K562 (cell line): ENCODE results near the gene LYPLA2. TPM values are rescaled to one million over a fixed set of nuclear protein-coding genes. Genes with fewer than 3 reads are reported as not detected.
A peak's percentile ranks its signal among the peaks of the same experiment; 100 is the strongest.

Experiments
- ATAC-seq: fragments of 200-7000 bp; cut with Tn5 transposase; 3 replicates; pipeline ENCODE4 v1.9.1; 2020; ENCODE audit warnings: moderate library complexity
- BruUV-seq: library from RNA; stranded (reverse); fragments of 400-500 nt; replicated peaks from 2 replicates; lab custom pipeline; 2021; lab: Mats Ljungman, UMichigan
- CTCF ChIA-PET: fragments of 300-600 bp; formaldehyde crosslinking; extraction: SDS; loops from one replicate; lab custom pipeline; 2021; ENCODE audit warnings: low intra/inter-chr PET ratio; lab: Yijun Ruan, JAX
- POLR2A ChIA-PET: fragments of 300-600, 350-650 bp; sonication (Branson Sonifier 250); formaldehyde crosslinking; extraction: SDS; loops from one replicate; lab custom pipeline; 2021; ENCODE audit warnings: antibody characterized with exemption, inconsistent platforms; lab: Yijun Ruan, JAX
- DNase-seq, 4 experiments: peaks; one replicate each; pipeline versions ENCODE4 v3.0.0 to v3.0.0-alpha.2; 2011 to 2018; ENCODE audit warnings: low spot score in 3 of 4, mixed read lengths in 3 of 4; ENCODE audit errors: extremely low read depth in 1 of 4
- FAIRE-seq: peaks from 2 replicates; lab custom pipeline; 2011; peaks lifted over from hg19 to GRCh38; lab: Jason Lieb, UNC
- H2AFZ ChIP-seq: 2 replicates; pipeline ENCODE4 v1.6.0; 2011; ENCODE audit warnings: low read depth, low read length, control low read depth, inconsistent platforms
- H3K27ac ChIP-seq: fragments of 200-600 bp; 3 replicates; pipeline ENCODE4 v1.8.0; 2011; ENCODE audit warnings: low read depth, mild to moderate bottlenecking, control low read depth, inconsistent platforms, low read length, moderate library complexity, mixed read lengths; ENCODE audit errors: extremely low read depth
- H3K27me3 ChIP-seq, 2 experiments: fragments of 300-600 bp in 1 of 2; 2 replicates in 1 of 2; 3 replicates in 1 of 2; pipeline versions ENCODE4 v1.6.0 to v1.8.0; 2011; ENCODE audit warnings: inconsistent platforms in 2 of 2, low read length in 2 of 2, mild to moderate bottlenecking in 1 of 2, mixed read lengths in 1 of 2, moderate library complexity in 1 of 2; ENCODE audit not compliant: control insufficient read depth in 2 of 2, insufficient read depth in 2 of 2
- H3K36me3 ChIP-seq: fragments of 300-600 bp; 3 replicates; pipeline ENCODE4 v1.8.0; 2011; ENCODE audit warnings: mild to moderate bottlenecking, low read length, inconsistent platforms; ENCODE audit not compliant: control insufficient read depth, insufficient read depth
- H3K4me1 ChIP-seq, 2 experiments: fragments of 200-600 bp in 1 of 2; replicated peaks in 1 of 2; 2 replicates in 1 of 2; 3 replicates in 1 of 2; pipeline versions ENCODE4 v1.5.1 to v1.8.0; 2011; ENCODE audit warnings: inconsistent platforms in 2 of 2, low read length in 2 of 2, mild to moderate bottlenecking in 1 of 2, mixed read lengths in 1 of 2, moderate library complexity in 1 of 2; ENCODE audit not compliant: control insufficient read depth in 2 of 2, insufficient read depth in 2 of 2
- H3K4me2 ChIP-seq: 2 replicates; pipeline ENCODE4 v1.6.1; 2011; ENCODE audit warnings: low read length, control low read depth, inconsistent platforms, mixed read lengths; ENCODE audit not compliant: insufficient read depth
- H3K4me3 ChIP-seq: fragments of 200-600 bp; sonication (generic), shearing (Covaris generic); 2 replicates; pipeline ENCODE4 v1.5.1; 2016; ENCODE audit warnings: control low read depth, inconsistent platforms
- H3K79me2 ChIP-seq: fragments of 200-600 bp; 3 replicates; pipeline ENCODE4 v1.8.0; 2011; ENCODE audit warnings: low read length, inconsistent platforms; ENCODE audit not compliant: control insufficient read depth, insufficient read depth
- H3K9ac ChIP-seq, 2 experiments: 2 replicates each; pipeline versions ENCODE4 v1.6.0 to v1.6.1; 2011; ENCODE audit warnings: low read depth in 2 of 2, low read length in 2 of 2, control low read depth in 1 of 2, inconsistent platforms in 1 of 2, mild to moderate bottlenecking in 1 of 2, mixed read lengths in 1 of 2; ENCODE audit not compliant: insufficient read depth in 1 of 2
- H3K9me1 ChIP-seq: one replicate; pipeline ENCODE4 v1.6.0; 2011; ENCODE audit warnings: inconsistent platforms, mild to moderate bottlenecking, low read length, moderate library complexity; ENCODE audit not compliant: control insufficient read depth, insufficient read depth
- H3K9me3 ChIP-seq: replicated peaks from 2 replicates; pipeline ENCODE4 v1.5.1; 2011; ENCODE audit warnings: low read depth, low read length, inconsistent platforms; ENCODE audit not compliant: control insufficient read depth, insufficient read depth
- H4K20me1 ChIP-seq: replicated peaks from 2 replicates; pipeline ENCODE4 v1.6.1; 2011; ENCODE audit warnings: low read length, inconsistent platforms, mixed read lengths; ENCODE audit not compliant: control insufficient read depth, insufficient read depth
- C11orf30 ChIP-seq: fragments of 450-650 bp; IDR thresholded peaks from 2 replicates; pipeline ENCODE4 v1.6.1; 2016; ENCODE audit warnings: low read depth, mild to moderate bottlenecking
- CCNT2 ChIP-seq: IDR thresholded peaks from 2 replicates; pipeline ENCODE4 v1.6.1; 2011; ENCODE audit warnings: borderline replicate concordance, low read depth, mild to moderate bottlenecking, moderate library complexity, mixed read lengths, low read length; ENCODE audit not compliant: insufficient read length; ENCODE audit errors: extremely low read depth
- ELF2 ChIP-seq: fragments of 250-450 bp; sonication (Bioruptor Pico); IDR thresholded peaks from 2 replicates; pipeline ENCODE4 v1.5.0; 2021; ENCODE audit warnings: mild to moderate bottlenecking
- ERF ChIP-seq: fragments of 450-650 bp; formaldehyde crosslinking; IDR thresholded peaks from 2 replicates; pipeline ENCODE4 v1.4.0; 2020; ENCODE audit warnings: mild to moderate bottlenecking, mixed read lengths
- GTF2F1 ChIP-seq: IDR thresholded peaks from 2 replicates; pipeline ENCODE4 v1.6.1; 2011; ENCODE audit warnings: low read depth, low read length, improper control_type of control experiment
- HLTF ChIP-seq: fragments of 450-650 bp; IDR thresholded peaks from 2 replicates; pipeline ENCODE4 v1.6.1; 2016
- MBD1 ChIP-seq: fragments of 250-450 bp; sonication (Bioruptor Pico); IDR thresholded peaks from 2 replicates; pipeline ENCODE4 v1.8.0; 2022; ENCODE audit warnings: inconsistent platforms
- NCOR1 ChIP-seq: fragments of 450-650 bp; IDR thresholded peaks from 2 replicates; pipeline ENCODE4 v1.6.1; 2016; ENCODE audit warnings: mild to moderate bottlenecking, moderate library complexity
- NFATC3 ChIP-seq: fragments of 450-650 bp; IDR thresholded peaks from 2 replicates; pipeline ENCODE4 v1.6.1; 2017; ENCODE audit warnings: mild to moderate bottlenecking
- PPARD ChIP-seq: fragments of 250-450 bp; sonication (Bioruptor Pico); IDR thresholded peaks from 2 replicates; pipeline ENCODE4 v1.8.0; 2022; ENCODE audit warnings: inconsistent platforms, mild to moderate bottlenecking, moderate library complexity
- TBL1XR1 ChIP-seq, 2 experiments: IDR thresholded peaks; 2 replicates each; pipeline ENCODE4 v1.6.1; 2012; ENCODE audit warnings: improper control_type of control experiment in 2 of 2, low read length in 2 of 2, mild to moderate bottlenecking in 1 of 2
- TRIM28 ChIP-seq: fragments of 450-650 bp; IDR thresholded peaks from 2 replicates; pipeline ENCODE4 v1.6.1; 2017
- ZNF197 ChIP-seq: fragments of 200-800 bp; sonication (Bioruptor generic); IDR thresholded peaks from 2 replicates; pipeline ENCODE4 v1.6.1; 2016; ENCODE audit warnings: low read depth, missing genetic modification characterization, missing compliant biosample characterization
- ZNF316 ChIP-seq: fragments of 450-650 bp; IDR thresholded peaks from 2 replicates; pipeline ENCODE4 v1.6.1; 2016
- ZNF395 ChIP-seq: fragments of 200-800 bp; sonication (Bioruptor generic); IDR thresholded peaks from 2 replicates; pipeline ENCODE4 v1.6.1; 2017; ENCODE audit warnings: missing genetic modification characterization, missing compliant biosample characterization
- ZNF551 ChIP-seq: fragments of 250-450 bp; sonication (Bioruptor Pico); IDR thresholded peaks from 2 replicates; pipeline ENCODE4 v1.5.0; 2021; ENCODE audit warnings: mild to moderate bottlenecking, moderate library complexity
- ZNF589 ChIP-seq: fragments of 200-800 bp; sonication (Bioruptor generic); IDR thresholded peaks from 2 replicates; pipeline ENCODE4 v1.6.1; 2016; ENCODE audit warnings: low read depth, missing genetic modification characterization, missing compliant biosample characterization
- WGBS: fragments of 100-300 bp; shearing (Covaris generic); methylation state at CpG from one replicate; pipeline ENCODE4 v1.1.6; 2016; ENCODE audit warnings: low coverage, mixed read lengths; ENCODE audit not compliant: insufficient coverage; ENCODE audit errors: missing lambda C conversion rate; 5-methylcytosine and 5-hydroxymethylcytosine counted together
- in situ Hi-C: fragments of 300-500 bp; cut with MboI; formaldehyde crosslinking; loops from 4 replicates; pipeline ENCODE4 v1.15.0; 2018; ENCODE audit warnings: inconsistent platforms, mixed read lengths
- intact Hi-C: fragments of 100-400 bp; cut with micrococcal nuclease; formaldehyde crosslinking; loops from 2 replicates; pipeline ENCODE4 v1.14.2; 2022
- polyA plus RNA-seq, 8 experiments: library from polyadenylated mRNA; depleted of rRNA in 4 of 8; stranded (reverse) in 5 of 8; unstranded in 3 of 8; fragments of >200 nt; fragmentation: Nextera tagmentation in 2 of 8; fragmentation: Illumina TruSeq in 1 of 8; extraction: Ambion mirVana in 2 of 8; extraction: Trizol in 1 of 8; gene quantifications; 2 replicates each; pipeline versions ENCODE4 v1.2.1 to v1.2.3, GENCODE V29; 2011 to 2014; ENCODE audit warnings: inconsistent platforms in 1 of 8, missing spikeins in 1 of 8
- total RNA-seq, 7 experiments: library from RNA; depleted of rRNA in 6 of 7; stranded (reverse); fragments of >200 nt in 6 of 7; fragmentation: Illumina TruSeq in 2 of 7; extraction: Trizol in 2 of 7; gene quantifications; 2 replicates each; pipeline versions ENCODE4 v1.2.1 to v1.2.3, GENCODE V29; 2011 to 2021; ENCODE audit warnings: low replicate concordance in 1 of 7

The LYPLA2 gene
- total and polyA plus RNA-seq, 9 of the 15 experiments (the other 6 are each of a cell fraction or from before 2014, with no cell fraction given) = 3.9 to 128 (median 60.1) TPM

- CTCF ChIA-PET = no interaction called here
- no peaks in the 10 kb centered on the region for H4K20me1 ChIP-seq
- 56% methylated on average over 21 of the region's 24 CpGs for WGBS
- H3K4me1 ChIP-seq = peaks cover 8 to 24% of the 10 kb centered on the region in 2 experiments; a peak in 4 of 5 replicates
- intact Hi-C loops (no loop called here), in situ Hi-C loops (no loop called here)
- H3K9me1 ChIP-seq = no peaks in the 10 kb centered on the region
- H3K27ac ChIP-seq = peak overlapping the region; percentile 8; the same call in 2 of the 3 replicates
- no peaks in the 10 kb centered on the region for H3K27me3 ChIP-seq
- peak overlapping the region; percentile 93 for H2AFZ ChIP-seq
- H3K36me3 ChIP-seq = no peaks in the 10 kb centered on the region; the same call in 2 of the 3 replicates
- H3K79me2 ChIP-seq = peaks cover 14% of the 10 kb centered on the region
- FAIRE-seq (peak; percentile 37), ATAC-seq (0 out of 3 replicates have a peak, but pooled peaks have one; percentile 4), DNase-seq (no peak)
- peak overlapping the region; percentile 90 for H3K4me3 ChIP-seq
- peak overlapping the region; percentile 100 for H3K4me2 ChIP-seq
- no peaks in the 10 kb centered on the region for H3K9me3 ChIP-seq
- TSS peak; percentile 77 for BruUV-seq
- H3K9ac ChIP-seq = peak overlapping the region; percentile 99; a peak in 3 of 4 replicates
- POLR2A ChIA-PET = interaction anchor here (0.7 to 3.3 kb wide), 5 partner anchors 8 to 328 kb away, joined by 3 to 12 read pairs (median 3); no protein-coding TSS in a partner anchor
- no peak for TF ChIP-seq ELF2 (CRISPR knock-in tag)
- TF ChIP-seq NFATC3 = 0 out of 2 replicates have a peak, but pooled peaks have one; percentile 12
- TF ChIP-seq TRIM28 = 0 out of 2 replicates have a peak, but pooled peaks have one; percentile 16
- peak; percentile 68; the same call in 1 of the 2 replicates for TF ChIP-seq HLTF
- TF ChIP-seq ZNF395 (CRISPR knock-in tag) = no peak
- TF ChIP-seq PPARD = no peak
- TF ChIP-seq ERF (CRISPR knock-in tag) = no peak
- no peak for TF ChIP-seq GTF2F1
- TF ChIP-seq ZNF551 (CRISPR knock-in tag) = no peak
- TF ChIP-seq ZNF197 = no peak
- peak; percentile 77 for TF ChIP-seq C11orf30
- TF ChIP-seq ZNF316 = peak; percentile 85
- no peak for TF ChIP-seq ZNF589
- peak; percentile 86; the same call in 1 of the 2 replicates for TF ChIP-seq MBD1 (CRISPR knock-in tag)
- no peak for TF ChIP-seq CCNT2
- TF ChIP-seq TBL1XR1 (IDR thresholded peaks at IDR 0.05; ENCODE audit: low read length in 2 of 2) = no peak
- no peak for TF ChIP-seq NCOR1
Observed at GRCh38 chr1:23825762-23826522, 35.0 kb downstream of the LYPLA2 start.
